WERI-Rb-1 (cell line): ENCODE data around the gene ZBTB37.

ENCODE experiments used
- DNase-seq: peaks from one replicate; pipeline ENCODE4 v3.0.0-alpha.2; 2020
- H3K27ac ChIP-seq: fragments of 250-450 bp; sonication (Bioruptor Pico); 2 replicates; pipeline ENCODE4 v1.5.1; 2020; ENCODE audit warnings: mild to moderate bottlenecking, moderate library complexity
- H3K27me3 ChIP-seq: fragments of 250-450 bp; sonication (Bioruptor Pico); 2 replicates; pipeline ENCODE4 v1.5.1; 2021; ENCODE audit warnings: mild to moderate bottlenecking, low read depth, moderate library complexity; ENCODE audit not compliant: insufficient read depth, severe bottlenecking
- H3K36me3 ChIP-seq: fragments of 250-450 bp; sonication (Bioruptor Pico); 2 replicates; pipeline ENCODE4 v1.5.1; 2020; ENCODE audit warnings: mild to moderate bottlenecking, moderate library complexity
- H3K4me3 ChIP-seq: 2 replicates; pipeline ENCODE4 v1.5.1; 2011; ENCODE audit warnings: low read depth, mild to moderate bottlenecking, control low read depth, low read length
- H3K9me3 ChIP-seq: fragments of 250-450 bp; sonication (Bioruptor Pico); 2 replicates; pipeline ENCODE4 v1.5.1; 2021; ENCODE audit warnings: mild to moderate bottlenecking, moderate library complexity; ENCODE audit not compliant: severe bottlenecking
- TF ChIP-seq, protein P1 (sequence below): IDR thresholded peaks from 2 replicates; pipeline ENCODE4 v1.5.1; 2011; ENCODE audit warnings: low read depth, mild to moderate bottlenecking, control low read depth, inconsistent platforms, low read length

The ZBTB37 gene, protein sequence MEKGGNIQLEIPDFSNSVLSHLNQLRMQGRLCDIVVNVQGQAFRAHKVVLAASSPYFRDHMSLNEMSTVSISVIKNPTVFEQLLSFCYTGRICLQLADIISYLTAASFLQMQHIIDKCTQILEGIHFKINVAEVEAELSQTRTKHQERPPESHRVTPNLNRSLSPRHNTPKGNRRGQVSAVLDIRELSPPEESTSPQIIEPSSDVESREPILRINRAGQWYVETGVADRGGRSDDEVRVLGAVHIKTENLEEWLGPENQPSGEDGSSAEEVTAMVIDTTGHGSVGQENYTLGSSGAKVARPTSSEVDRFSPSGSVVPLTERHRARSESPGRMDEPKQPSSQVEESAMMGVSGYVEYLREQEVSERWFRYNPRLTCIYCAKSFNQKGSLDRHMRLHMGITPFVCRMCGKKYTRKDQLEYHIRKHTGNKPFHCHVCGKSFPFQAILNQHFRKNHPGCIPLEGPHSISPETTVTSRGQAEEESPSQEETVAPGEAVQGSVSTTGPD

DNA sequence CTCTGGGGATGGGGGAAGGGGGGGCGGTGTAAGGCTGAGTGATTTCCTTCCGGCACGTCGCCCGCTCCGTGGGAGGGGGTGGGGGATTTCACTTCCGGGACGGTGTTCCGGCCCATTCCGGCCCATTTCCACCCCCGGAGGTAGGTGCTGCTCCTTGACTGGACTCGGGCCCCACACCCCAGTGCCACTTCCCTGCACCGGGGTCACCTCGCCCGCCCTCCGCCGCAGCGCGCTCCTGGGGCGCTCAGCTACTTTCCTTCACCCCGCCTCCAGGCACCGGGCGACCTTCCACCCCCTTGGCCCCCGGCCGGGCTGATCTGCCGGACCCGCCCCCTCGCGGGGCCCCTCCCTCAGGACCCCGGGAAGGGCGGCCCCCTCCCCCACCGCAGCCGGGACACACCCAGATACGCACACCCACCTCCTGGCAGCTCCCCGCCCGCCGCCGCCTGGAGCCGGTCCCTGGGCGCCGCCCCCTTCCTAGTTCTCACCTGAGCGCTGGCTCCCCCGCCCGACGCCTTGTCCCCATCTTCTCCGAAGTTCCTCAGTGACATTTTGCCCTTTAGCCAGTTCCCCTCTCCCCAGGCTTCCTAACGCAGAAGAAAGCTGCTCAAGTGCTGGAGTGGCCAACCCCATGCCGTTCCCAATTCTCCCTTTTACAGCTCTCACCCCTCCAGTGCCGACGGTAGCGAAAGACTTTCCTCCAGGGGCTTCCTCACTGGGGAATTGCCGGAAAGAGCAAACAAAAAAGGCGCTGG lies at the start of gene ZBTB37:
ZBTB37 (plus strand) TSS at position 115 of the 755 bp plus-strand sequence. CDS start 1,846 bp downstream, outside the sequence.
- TF ChIP-seq, protein P1, sequence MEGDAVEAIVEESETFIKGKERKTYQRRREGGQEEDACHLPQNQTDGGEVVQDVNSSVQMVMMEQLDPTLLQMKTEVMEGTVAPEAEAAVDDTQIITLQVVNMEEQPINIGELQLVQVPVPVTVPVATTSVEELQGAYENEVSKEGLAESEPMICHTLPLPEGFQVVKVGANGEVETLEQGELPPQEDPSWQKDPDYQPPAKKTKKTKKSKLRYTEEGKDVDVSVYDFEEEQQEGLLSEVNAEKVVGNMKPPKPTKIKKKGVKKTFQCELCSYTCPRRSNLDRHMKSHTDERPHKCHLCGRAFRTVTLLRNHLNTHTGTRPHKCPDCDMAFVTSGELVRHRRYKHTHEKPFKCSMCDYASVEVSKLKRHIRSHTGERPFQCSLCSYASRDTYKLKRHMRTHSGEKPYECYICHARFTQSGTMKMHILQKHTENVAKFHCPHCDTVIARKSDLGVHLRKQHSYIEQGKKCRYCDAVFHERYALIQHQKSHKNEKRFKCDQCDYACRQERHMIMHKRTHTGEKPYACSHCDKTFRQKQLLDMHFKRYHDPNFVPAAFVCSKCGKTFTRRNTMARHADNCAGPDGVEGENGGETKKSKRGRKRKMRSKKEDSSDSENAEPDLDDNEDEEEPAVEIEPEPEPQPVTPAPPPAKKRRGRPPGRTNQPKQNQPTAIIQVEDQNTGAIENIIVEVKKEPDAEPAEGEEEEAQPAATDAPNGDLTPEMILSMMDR, result no peak
- H3K27me3 ChIP-seq, result no peaks in the 10 kb centered on the region
- H3K27ac ChIP-seq, result peak within 1 kb of the TSS; percentile 95
- peaks cover 53% of the 10 kb centered on the region for H3K36me3 ChIP-seq
- peak; percentile 98 for DNase-seq
- peak within 1 kb of the TSS; percentile 96 for H3K4me3 ChIP-seq
- H3K9me3 ChIP-seq, result no peaks in the 10 kb centered on the region

DNA sequence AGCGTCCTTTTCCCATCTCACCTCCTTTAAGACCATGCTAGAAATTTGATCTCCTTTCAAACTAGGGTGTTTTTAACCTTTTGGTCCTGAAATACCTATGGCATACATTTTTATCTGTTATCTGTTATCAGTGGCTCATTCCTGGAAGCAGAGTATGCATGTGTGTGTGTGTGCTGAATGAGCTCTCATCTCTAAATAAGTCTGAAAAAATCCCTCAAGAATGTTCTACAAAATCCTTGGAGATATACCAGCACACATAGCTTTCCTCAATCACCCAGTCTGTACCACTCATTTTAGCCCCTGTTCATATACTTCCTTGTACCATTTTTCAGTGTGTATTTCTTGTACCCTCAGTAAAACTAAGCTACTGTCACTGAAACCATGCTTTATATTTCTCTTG lies 49.7 kb upstream of the ZBTB37 start:
- Histone ChIP-seq H3K4me3 (no peak overlapping the region), H3K27ac (no peak overlapping the region), H3K36me3 (peaks cover 26% of the 10 kb centered on the region), H3K9me3 (peaks cover 4% of the 10 kb centered on the region), H3K27me3 (no peaks in the 10 kb centered on the region)
- DNase-seq, result no peak
- TF ChIP-seq, protein P1, result no peak

DNA sequence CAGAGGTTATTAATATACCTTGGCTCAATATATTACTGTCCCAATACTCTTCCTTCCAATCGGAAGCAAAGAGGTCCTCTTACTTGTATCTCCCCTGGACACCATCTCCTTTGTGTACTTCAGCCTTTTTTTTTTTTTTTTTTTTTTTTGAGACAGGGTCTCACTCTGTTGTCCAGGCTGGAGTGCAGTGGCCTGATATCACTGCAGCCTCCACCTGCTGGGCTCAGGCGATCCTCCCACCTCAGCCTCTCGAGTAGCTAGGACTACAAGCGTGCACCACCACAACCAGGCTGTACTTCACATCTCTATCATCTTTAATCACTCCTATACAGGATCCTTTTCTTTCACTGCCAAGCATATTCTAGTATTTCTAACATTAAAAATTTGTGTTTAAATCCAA lies 46.5 kb upstream of the ZBTB37 start:
- peaks cover under 1% of the 10 kb centered on the region for H3K9me3 ChIP-seq
- no peak overlapping the region for H3K4me3 ChIP-seq
- TF ChIP-seq, protein P1, result no peak
- no peak overlapping the region for H3K27ac ChIP-seq
- DNase-seq, result no peak
- no peaks in the 10 kb centered on the region for H3K27me3 ChIP-seq
- H3K36me3 ChIP-seq, result peaks cover 25% of the 10 kb centered on the region

GRCh38 chr1:173823781-173824314 lies 44.3 kb upstream of the ZBTB37 start:
- H3K27me3 ChIP-seq, result no peaks in the 10 kb centered on the region
- H3K27ac ChIP-seq, result peak overlapping the region; percentile 94
- H3K9me3 ChIP-seq, result no peaks in the 10 kb centered on the region
- peaks cover 16% of the 10 kb centered on the region for H3K36me3 ChIP-seq
- no peak for DNase-seq
- TF ChIP-seq, protein P1, result no peak
- peak overlapping the region; percentile 78 for H3K4me3 ChIP-seq

- TF ChIP-seq, protein P1, result no peak
- Histone ChIP-seq H3K27me3 (no peaks in the 10 kb centered on the region), H3K27ac (peak within 1 kb of the TSS; percentile 94), H3K4me3 (peak within 1 kb of the TSS; percentile 78), H3K36me3 (peaks cover 10% of the 10 kb centered on the region), H3K9me3 (no peaks in the 10 kb centered on the region)
- DNase-seq, result peak; percentile 97
Observed at GRCh38 chr1:173824315-173825081, 43.7 kb upstream of the ZBTB37 start, which contains the start of the genes CENPL and DARS2. CENPL (minus strand) TSS chr1:173824883; CDS start chr1:173811299, 13,584 bp downstream. DARS2 (plus strand) TSS chr1:173824673; CDS start chr1:173825230, 557 bp downstream.
